ENCODE measurements around the gene SMAD4. TPM values are rescaled to one million over a fixed set of nuclear protein-coding genes. Genes with fewer than 3 reads are reported as not detected.

The SMAD4 gene
- total and polyA plus RNA-seq, 2 of the 8 experiments (the other 6 are each of a cell fraction or from before 2014, with no cell fraction given), result 86.5 to 139 TPM

GRCh38 chr18:51123046-51123395 lies 93.0 kb downstream of the SMAD4 start:
- no peak overlapping the region for H3K27ac ChIP-seq (ENCODE audit: low read depth, low read length)
- no peak overlapping the region for H2BK120ac ChIP-seq (replicated peaks; ENCODE audit: low read depth, low read length)
- no peaks in the 10 kb centered on the region for H3K79me1 ChIP-seq (ENCODE audit: low read depth, low read length)
- H3K4me1 ChIP-seq (replicated peaks in 1 of 4; ENCODE audit: control insufficient read depth in 3 of 4, insufficient read depth in 4 of 4, low read length in 3 of 4), result peaks cover 0 to 5% (median 0%) of the 10 kb centered on the region in 4 experiments; a peak in 1 of 7 replicates
- ChIA-PET POLR2A (ENCODE audit: partially characterized antibody) (interaction anchor here (1.5 kb wide), 1 partner anchor 72 kb away, joined by 5 read pairs; no protein-coding TSS in a partner anchor), CTCF (ENCODE audit: partially characterized antibody) (interaction anchor here (0.6 to 9.2 kb wide), 8 partner anchors 10 to 154 kb away, joined by 3 to 56 read pairs (median 4); no protein-coding TSS in a partner anchor)
- H4K91ac ChIP-seq (replicated peaks; ENCODE audit: insufficient read length, low read length), result peak overlapping the region; percentile 10
- no peak overlapping the region for H3K23ac ChIP-seq (ENCODE audit: insufficient read length)
- H3K27me3 ChIP-seq (replicated peaks in 1 of 4; ENCODE audit: control insufficient read depth in 3 of 4, extremely low read depth in 1 of 4, insufficient read depth in 3 of 4, low read length in 3 of 4), result no peaks in the 10 kb centered on the region
- no peak overlapping the region for H3K18ac ChIP-seq (ENCODE audit: extremely low read depth, low read length)
- FAIRE-seq, result no peak
- H2AFZ ChIP-seq (ENCODE audit: low read length), result no peak overlapping the region
- H2AK5ac ChIP-seq (ENCODE audit: low read depth, low read length), result no peak overlapping the region
- no peak overlapping the region for H3K56ac ChIP-seq (replicated peaks; ENCODE audit: insufficient read length, low read depth, low read length)
- no peak overlapping the region for H4K5ac ChIP-seq (ENCODE audit: insufficient read length, low read depth, low read length)
- no peak overlapping the region for H3K14ac ChIP-seq (ENCODE audit: insufficient read length)
- no peaks in the 10 kb centered on the region for H3K79me2 ChIP-seq (ENCODE audit: control insufficient read depth in 1 of 2, insufficient read depth in 2 of 2, low read length in 2 of 2)
- peak overlapping the region; percentile 11; the same call in 1 of the 2 replicates for H4K8ac ChIP-seq (ENCODE audit: extremely low read depth, insufficient read depth, low read length)
- H4K20me1 ChIP-seq (replicated peaks in 1 of 2; ENCODE audit: control insufficient read depth in 1 of 2, insufficient read depth in 2 of 2, low read length in 2 of 2), result no peaks in the 10 kb centered on the region
- no peak overlapping the region for H2BK15ac ChIP-seq (ENCODE audit: low read length)
- H3K4me2 ChIP-seq (ENCODE audit: insufficient read depth in 1 of 2, low read depth in 2 of 2, low read length in 2 of 2), result no peak overlapping the region
- WGBS, 2 experiments (ENCODE audit: extremely low coverage in 1 of 2, insufficient coverage in 1 of 2, insufficient read length in 1 of 2, insufficient replicate concordance in 2 of 2, low coverage in 1 of 2, low lambda C conversion rate in 2 of 2, missing lambda C conversion rate in 1 of 2), result 95% methylated on average over 6 of the region's 7 CpGs; no CpG with 5 or more reads in 1 of the 2 experiments
- H3K36me3 ChIP-seq (ENCODE audit: control insufficient read depth in 2 of 4, insufficient read depth in 4 of 4, low read length in 3 of 4), result no peaks in the 10 kb centered on the region
- H3K9ac ChIP-seq (replicated peaks in 1 of 4; ENCODE audit: extremely low read depth in 1 of 4, low read depth in 3 of 4, low read length in 3 of 4), result no peak overlapping the region
- H2BK20ac ChIP-seq (ENCODE audit: low read length), result no peak overlapping the region
- H3K23me2 ChIP-seq (ENCODE audit: low read depth, low read length), result no peaks in the 10 kb centered on the region
- H3K4ac ChIP-seq (replicated peaks; ENCODE audit: insufficient read length, low read depth, low read length), result peak overlapping the region; percentile 44
- H2BK5ac ChIP-seq (ENCODE audit: low read depth, low read length), result no peak overlapping the region; the same call in 1 of the 2 replicates
- H3K9me3 ChIP-seq (ENCODE audit: insufficient read depth in 2 of 2, low read depth in 1 of 2, low read length in 1 of 2), result no peaks in the 10 kb centered on the region
- DNase-seq (ENCODE audit: low read depth in 1 of 2, low spot score in 2 of 2), result no peak
- H2BK12ac ChIP-seq (ENCODE audit: low read depth, low read length), result peak overlapping the region; percentile 75; the same call in 1 of the 2 replicates
- no peak overlapping the region for H3K4me3 ChIP-seq (ENCODE audit: extremely low read depth in 1 of 4, insufficient read depth in 2 of 4, low read depth in 3 of 4, low read length in 4 of 4)
- TF ChIP-seq POLR2AphosphoS5 (IDR thresholded peaks at IDR 0.05; ENCODE audit: low read depth, low read length) (no peak), ZNF274 (IDR thresholded peaks at IDR 0.05; ENCODE audit: borderline replicate concordance, extremely low read depth, low read length) (no peak), FOSL1 (IDR thresholded peaks at IDR 0.05; ENCODE audit: insufficient read depth, low read depth, low read length) (no peak), SIX5 (IDR thresholded peaks at IDR 0.05; ENCODE audit: low read depth, low read length) (no peak), ASH2L (IDR thresholded peaks at IDR 0.05; ENCODE audit: low read length) (no peak), CBX5 (IDR thresholded peaks at IDR 0.05; ENCODE audit: low read depth, low read length) (no peak), POU5F1 (IDR thresholded peaks at IDR 0.05; ENCODE audit: low read depth, low read length) (no peak), CHD1 (IDR thresholded peaks at IDR 0.05; ENCODE audit: low read depth, low read length) (no peak), TAF1 (IDR thresholded peaks at IDR 0.05; ENCODE audit: low read depth, low read length) (no peak), EP300 (IDR thresholded peaks at IDR 0.05; ENCODE audit: borderline replicate concordance in 1 of 2, low read depth in 2 of 2, low read length in 2 of 2) (no peak)
- TF ChIP-seq, protein P1, sequence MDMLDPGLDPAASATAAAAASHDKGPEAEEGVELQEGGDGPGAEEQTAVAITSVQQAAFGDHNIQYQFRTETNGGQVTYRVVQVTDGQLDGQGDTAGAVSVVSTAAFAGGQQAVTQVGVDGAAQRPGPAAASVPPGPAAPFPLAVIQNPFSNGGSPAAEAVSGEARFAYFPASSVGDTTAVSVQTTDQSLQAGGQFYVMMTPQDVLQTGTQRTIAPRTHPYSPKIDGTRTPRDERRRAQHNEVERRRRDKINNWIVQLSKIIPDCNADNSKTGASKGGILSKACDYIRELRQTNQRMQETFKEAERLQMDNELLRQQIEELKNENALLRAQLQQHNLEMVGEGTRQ (IDR thresholded peaks at IDR 0.05; ENCODE audit: low read length), result no peak
- TF ChIP-seq, protein P2, sequence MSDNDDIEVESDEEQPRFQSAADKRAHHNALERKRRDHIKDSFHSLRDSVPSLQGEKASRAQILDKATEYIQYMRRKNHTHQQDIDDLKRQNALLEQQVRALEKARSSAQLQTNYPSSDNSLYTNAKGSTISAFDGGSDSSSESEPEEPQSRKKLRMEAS (IDR thresholded peaks at IDR 0.05), result no peak

Measured in H1 (cell line).